Measurements from ENCODE around the gene SPAM1. TPM values are rescaled to one million over a fixed set of nuclear protein-coding genes. Genes with fewer than 3 reads are reported as not detected.

The SPAM1 gene, protein sequence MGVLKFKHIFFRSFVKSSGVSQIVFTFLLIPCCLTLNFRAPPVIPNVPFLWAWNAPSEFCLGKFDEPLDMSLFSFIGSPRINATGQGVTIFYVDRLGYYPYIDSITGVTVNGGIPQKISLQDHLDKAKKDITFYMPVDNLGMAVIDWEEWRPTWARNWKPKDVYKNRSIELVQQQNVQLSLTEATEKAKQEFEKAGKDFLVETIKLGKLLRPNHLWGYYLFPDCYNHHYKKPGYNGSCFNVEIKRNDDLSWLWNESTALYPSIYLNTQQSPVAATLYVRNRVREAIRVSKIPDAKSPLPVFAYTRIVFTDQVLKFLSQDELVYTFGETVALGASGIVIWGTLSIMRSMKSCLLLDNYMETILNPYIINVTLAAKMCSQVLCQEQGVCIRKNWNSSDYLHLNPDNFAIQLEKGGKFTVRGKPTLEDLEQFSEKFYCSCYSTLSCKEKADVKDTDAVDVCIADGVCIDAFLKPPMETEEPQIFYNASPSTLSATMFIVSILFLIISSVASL
- total RNA-seq, result not detected in 2 replicates

DNA sequence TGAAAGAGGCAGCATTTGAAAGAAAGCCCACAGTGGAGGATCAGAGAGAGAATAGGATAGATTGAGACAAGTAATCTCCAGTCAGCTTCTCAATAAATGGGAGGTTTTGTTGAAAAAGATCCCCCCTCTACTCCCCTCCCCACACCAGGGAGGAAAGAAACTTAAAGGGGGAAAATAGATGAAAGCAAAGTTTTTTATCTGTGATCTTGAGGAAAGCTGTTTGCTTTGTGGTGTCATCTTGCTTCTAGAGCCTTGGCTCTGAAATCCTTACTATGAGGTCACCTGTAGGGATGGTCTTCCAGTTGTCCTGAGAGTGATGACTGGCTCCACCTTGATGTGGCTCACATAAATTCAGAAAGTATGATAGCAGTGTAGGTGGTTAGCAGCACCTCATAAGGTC lies at the start of gene SPAM1:
SPAM1 (plus strand) TSS at position 301 of the 400 bp plus-strand sequence. CDS start 28,330 bp downstream, outside the sequence.

Other genes starting within 250 kb of the SPAM1 start
- gene WASL, start 176.2 kb upstream of the SPAM1 start, total RNA-seq, result 14.9 and 22.2 TPM in 2 replicates
- gene HYAL4, start 80.1 kb upstream of the SPAM1 start, total RNA-seq, result 0.04 TPM in 1 of 2 replicates, not detected in the other
- not detected in 2 replicates for gene TMEM229A, start 107.8 kb downstream of the SPAM1 start, total RNA-seq

Measured in hair follicular keratinocyte (primary cell).